GM18909 (cell line): Measurements from ENCODE around the gene SLC10A4.
"Not testable (repeated sequence)": the region's sequence is repeated elsewhere in the genome, so short reads cannot be mapped to it uniquely, and the experiment has no call there.

ENCODE experiments used
- ATAC-seq: cut with Tn5 transposase; IDR thresholded peaks from one replicate; pipeline ENCODE4 v1.9.1; 2021; ENCODE audit warnings: mild to moderate bottlenecking; ENCODE audit not compliant: unreplicated experiment, poor library complexity

Gene SLC10A4

DNA sequence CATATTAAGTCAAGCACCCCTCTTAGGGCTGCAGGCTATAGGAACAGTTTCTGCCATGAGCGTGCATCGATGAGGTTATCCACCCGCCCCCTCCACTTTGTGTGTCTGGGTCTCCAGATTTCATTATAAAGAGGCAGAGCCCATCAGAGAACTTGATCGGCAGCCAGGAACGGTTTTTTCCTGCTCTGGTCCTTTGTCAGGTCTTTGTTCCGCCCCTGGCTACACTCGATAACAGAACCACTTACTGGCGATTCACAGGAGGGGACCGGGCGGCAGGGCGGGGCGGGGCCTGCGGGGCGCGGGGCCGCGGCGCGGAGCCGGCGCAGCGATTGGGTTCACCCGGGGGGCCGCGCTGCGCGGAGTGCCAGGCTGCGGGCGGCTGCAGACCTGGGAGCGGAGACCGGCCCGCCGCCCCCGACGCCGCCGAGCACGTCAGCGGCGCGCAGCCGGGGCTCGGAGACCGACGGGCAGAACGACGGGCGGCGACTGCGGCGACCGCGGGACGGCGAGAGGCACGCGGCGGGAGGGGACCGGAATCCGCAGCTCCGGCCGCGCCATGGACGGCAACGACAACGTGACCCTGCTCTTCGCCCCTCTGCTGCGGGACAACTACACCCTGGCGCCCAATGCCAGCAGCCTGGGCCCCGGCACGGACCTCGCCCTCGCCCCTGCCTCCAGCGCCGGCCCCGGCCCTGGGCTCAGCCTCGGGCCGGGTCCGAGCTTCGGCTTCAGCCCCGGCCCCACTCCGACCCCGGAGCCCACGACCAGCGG lies at the start of gene SLC10A4:
Gene SLC10A4 (plus strand): TSS at position 338 of the 771 bp plus-strand sequence. CDS start 219 bp downstream, at position 557.
- ATAC-seq, result peak; percentile 57

DNA sequence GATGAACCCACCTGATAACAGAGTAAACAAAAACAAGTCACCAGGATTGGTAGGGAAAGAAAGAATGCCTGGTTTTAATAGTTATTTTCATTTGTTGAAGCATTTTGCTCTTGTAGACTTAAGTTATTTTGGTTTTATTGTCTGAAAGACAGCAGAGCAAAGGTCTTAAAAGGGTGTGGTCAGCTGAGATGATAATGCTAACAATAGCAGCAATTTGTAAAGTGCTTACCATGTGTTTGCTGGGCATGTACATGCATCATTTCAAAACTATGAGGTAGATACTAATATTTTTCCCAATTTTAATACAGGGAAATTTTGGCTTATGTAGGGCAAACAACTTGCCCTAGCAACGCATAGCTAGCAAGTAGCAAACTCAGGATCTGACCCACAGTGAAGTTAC lies 46.8 kb upstream of the SLC10A4 start:
- ATAC-seq, result no peak

DNA sequence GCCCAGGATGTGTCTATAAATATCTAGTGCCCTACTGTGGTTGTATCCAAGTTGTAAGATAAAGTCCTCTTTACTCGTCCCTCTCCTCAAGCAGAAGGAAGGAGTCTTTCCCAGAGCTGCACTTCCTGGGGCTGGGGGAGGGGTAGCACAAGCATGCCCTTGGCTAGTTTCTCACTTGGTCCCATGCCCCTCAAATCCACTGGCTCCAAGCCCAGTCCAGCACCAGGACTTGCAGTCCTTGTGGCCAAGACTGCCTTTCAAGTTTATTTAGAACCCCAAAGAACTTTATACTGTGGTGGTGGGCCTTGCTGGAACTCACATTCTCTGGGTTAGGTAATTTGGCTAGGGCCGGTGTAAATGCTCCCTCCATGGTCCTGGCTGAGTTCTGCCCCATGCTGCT lies 43.2 kb upstream of the SLC10A4 start:
- no peak for ATAC-seq

DNA sequence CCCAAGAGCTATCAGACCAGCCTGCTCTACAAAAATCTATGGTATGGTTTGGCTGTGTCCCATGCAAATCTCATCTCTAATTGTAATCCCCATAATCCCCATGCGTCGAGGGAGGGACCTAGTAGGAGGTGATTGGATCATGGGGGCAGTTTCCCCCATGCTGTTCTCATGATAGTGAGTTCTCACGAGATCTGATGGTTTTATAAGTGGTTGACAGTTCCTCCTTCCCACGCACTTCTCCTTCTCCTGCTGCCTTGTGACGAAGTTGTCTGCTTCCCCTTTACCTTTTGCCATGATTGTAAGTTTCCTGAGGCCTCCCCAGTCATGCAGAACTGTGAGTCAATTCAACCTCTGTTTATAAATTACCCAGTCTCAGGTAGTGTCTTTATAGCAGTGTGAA lies 42.2 kb upstream of the SLC10A4 start:
- ATAC-seq, result not testable (repeated sequence)

DNA sequence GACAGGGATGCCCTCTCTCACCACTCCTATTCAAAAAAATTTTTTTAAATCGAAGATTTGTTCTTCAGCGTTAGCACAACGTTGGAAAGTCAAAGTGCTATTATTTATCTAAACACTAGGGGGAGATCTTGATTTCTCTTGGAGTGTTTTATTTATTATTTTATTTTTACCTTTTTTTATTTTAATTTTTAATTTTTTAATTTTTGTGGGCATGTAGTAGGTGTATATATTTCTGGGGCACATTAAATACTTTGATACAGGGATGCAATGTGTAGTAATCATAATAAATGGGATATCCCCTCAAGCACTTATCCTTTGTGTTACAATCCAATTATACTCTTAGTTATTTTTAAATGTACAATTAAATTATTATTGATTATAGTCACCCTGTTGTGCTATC lies 37.4 kb upstream of the SLC10A4 start:
- no peak for ATAC-seq

DNA sequence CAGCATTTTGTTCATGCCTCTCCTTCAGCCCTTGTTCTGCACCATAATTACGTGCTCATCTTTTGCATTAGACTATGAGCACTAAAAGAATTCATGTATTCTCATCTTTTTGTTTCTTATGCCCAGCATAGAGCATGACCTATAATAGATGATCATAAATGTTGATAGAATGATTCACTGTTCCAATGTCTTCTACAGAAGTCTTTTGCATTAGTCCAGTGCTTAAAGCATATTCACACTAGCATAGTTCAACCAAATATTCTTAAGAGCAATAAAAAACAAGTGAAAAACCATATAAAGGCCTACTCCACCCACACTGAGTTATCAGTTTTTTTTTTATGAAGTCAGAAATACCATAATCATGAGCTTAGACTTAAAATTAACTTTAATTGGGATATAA lies 36.5 kb upstream of the SLC10A4 start:
- no peak for ATAC-seq

DNA sequence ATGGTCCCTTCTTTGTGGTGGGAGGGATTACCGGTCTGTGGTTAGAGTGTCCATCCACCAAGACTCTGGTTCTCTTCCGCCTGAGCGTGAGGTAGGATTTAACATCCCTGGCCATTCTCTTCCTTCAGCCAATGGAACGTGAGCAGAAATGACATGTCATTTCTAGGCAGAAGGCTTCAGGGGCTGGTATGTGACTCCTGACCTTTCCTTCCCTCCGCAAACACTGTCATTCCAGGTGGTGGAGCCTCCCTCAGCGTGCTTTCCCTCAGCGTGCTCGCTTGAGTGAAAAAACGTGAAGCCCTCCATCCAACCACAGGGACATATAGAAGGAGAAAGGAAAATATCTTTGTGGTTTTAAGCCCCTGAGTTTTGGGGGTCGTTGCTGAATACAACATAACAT lies 34.0 kb upstream of the SLC10A4 start:
- ATAC-seq, result no peak

DNA sequence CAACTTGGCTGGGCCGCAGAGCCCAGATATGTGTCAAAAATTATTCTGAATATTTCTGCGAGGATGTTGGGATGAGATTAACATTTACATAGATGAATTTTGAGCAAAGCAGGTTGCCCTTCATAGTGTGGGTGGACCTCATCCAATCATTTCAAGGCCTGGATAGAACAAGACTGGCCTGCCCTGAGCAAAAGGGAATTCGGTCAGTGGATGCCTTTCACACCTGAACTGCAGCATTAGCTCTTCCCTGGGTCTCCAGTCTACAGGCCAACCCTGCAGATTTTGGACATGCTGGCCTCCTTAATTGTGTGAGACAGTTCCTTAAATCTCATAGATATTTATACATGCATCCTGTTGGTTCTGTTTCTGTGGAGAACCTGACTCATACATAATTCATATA lies 32.4 kb upstream of the SLC10A4 start:
- no peak for ATAC-seq

DNA sequence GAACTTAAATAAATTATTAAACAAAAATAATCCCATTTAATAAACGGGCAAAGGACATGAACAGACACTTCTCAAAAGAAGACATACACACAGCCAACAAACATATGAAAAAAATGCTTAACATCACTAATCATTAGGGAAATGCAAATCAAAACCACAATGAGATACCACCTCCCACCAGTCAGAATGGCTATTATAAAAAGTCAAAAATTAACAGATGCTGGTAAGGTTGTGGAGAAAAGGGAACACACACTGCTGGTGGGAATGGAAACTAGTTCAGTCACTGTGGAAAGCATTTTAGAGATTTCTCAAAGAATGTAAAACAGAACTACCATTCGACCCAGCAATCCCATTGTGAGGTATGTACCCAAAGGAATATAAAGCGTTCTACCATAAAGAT lies 31.5 kb upstream of the SLC10A4 start:
- ATAC-seq, result not testable (repeated sequence)

DNA sequence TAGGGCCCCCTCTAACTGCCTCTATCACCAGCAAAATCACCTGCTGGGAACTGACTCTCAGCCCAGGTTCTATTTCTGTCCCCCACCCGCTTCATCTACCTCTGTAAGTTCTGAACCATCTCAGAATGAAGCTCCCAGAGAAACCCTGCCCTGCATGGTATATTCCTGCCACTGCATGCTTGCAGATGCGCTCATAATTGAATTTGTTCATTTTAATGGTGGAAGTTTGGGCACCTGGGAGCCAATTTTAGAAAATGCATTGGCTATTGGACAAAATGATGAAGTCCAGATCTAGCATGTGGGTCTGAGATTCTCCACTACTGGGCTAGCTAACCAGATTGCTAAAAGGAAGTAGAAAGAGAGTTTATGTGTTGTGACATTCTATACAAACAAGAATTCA lies 28.6 kb upstream of the SLC10A4 start:
- no peak for ATAC-seq

GRCh38 chr4:48461000-48461399 lies 22.1 kb upstream of the SLC10A4 start:
- ATAC-seq, result no peak

DNA sequence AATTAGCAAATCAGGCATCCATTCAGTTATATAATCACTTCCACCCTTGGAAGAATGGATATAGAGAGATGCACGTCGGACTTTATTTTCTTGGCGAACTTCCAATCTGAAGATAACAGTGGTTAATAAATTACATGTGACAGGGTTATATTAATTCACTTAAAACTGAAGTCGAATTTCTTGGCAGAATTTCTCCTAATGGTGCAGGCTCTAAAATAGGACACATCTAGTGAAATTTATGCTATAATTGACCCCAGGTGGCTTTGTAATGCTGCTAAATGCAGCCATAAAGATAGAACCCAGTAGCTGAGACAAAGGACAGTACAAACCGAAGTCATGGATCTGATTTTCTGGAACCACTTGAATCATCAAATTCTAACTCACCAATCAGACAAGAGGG lies 20.8 kb upstream of the SLC10A4 start:
- ATAC-seq, result no peak

GRCh38 chr4:48467442-48467841 lies 15.7 kb upstream of the SLC10A4 start:
- ATAC-seq, result no peak

DNA sequence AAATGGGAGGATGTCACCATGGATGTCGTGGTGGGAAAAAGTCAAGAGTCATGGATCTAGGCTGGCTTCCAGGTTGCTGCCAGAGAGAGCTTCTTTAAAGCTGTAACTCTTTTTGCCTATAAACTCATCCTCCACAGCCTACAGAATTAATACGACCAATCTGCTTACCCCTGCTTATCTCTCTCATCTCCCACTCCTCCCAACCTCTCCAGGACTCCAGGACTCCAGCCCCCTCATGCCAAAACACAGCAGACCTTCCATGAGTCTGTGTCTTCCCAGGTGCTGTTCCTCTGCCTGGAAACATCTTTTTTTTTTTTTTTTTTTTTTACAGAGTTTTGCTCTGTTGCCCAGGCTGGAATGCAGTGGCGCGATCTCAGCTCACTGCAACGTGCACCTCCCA lies 15.3 kb upstream of the SLC10A4 start:
- ATAC-seq, result no peak

GRCh38 chr4:48470137-48470536 lies 13.0 kb upstream of the SLC10A4 start:
- no peak for ATAC-seq

GRCh38 chr4:48470570-48470969 lies 12.6 kb upstream of the SLC10A4 start:
- ATAC-seq, result no peak

- ATAC-seq, result no peak
Observed at GRCh38 chr4:48472794-48473193, 10.3 kb upstream of the SLC10A4 start.

- ATAC-seq, result no peak
Observed at GRCh38 chr4:48475770-48476169, 7.4 kb upstream of the SLC10A4 start.

DNA sequence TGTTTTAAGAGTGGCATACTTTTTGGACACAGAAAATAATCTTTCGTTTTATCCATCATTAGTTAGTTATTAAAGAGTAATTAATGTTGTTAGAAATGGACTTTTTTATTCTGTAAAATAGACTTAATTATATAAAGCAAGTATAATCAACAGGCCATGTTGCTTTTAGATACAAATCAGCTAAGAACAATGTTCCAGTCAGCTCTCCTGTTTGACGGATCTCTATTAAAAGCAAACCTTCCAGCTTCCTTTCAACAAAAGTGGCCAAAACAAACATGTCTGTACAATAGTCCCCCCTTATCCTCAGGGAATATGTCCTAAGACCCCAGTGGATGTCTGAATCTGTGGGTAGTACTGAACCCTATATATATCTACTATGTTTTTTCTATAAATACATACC lies 4.9 kb upstream of the SLC10A4 start:
- ATAC-seq, result no peak

DNA sequence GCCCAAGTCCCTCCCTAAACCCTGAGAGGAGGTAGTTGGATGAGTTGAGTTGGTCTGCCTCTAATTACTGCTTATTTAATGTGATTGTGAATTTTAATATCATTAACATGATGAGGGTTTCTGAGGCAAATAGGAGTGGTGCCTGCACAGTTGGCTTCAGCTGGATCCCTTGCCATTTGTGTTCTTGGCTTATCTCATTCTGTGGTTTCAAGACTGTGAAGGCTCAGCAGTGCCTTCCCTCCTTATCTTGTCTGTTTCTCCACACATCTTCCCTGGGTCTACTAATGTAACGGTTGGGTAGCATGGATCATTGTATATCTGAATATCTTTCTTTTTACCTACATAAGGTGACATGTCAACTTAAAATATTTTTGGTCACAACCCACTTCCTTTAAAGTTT lies 1.6 kb upstream of the SLC10A4 start:
- no peak for ATAC-seq

- ATAC-seq, result peak; percentile 21
Observed at GRCh38 chr4:48483777-48484493, 792 bp downstream of the SLC10A4 start.
